Karpas-422 (cell line): Measurements from ENCODE around the gene PSKH1. TPM values are rescaled to one million over a fixed set of nuclear protein-coding genes. Genes with fewer than 3 reads are reported as not detected.

Experiments
- DNase-seq: peaks from one replicate; pipeline ENCODE4 v3.0.0-alpha.2; 2015
- H2AFZ ChIP-seq: fragments of 200-600 bp; sonication (generic); 2 replicates; pipeline ENCODE4 v1.6.1; 2014; ENCODE audit warnings: antibody characterized with exemption, low read length, mixed read lengths
- H3K27ac ChIP-seq: fragments of 200-600 bp; sonication (generic); 2 replicates; pipeline ENCODE4 v1.5.1; 2014; ENCODE audit warnings: mild to moderate bottlenecking, low read length, moderate library complexity
- H3K27me3 ChIP-seq: fragments of 200-600 bp; sonication (generic); 2 replicates; pipeline ENCODE4 v1.6.1; 2014; ENCODE audit warnings: low read length, mixed read lengths
- H3K36me3 ChIP-seq: fragments of 200-600 bp; sonication (generic); 2 replicates; pipeline ENCODE4 v1.6.1; 2014; ENCODE audit warnings: low read length, mixed read lengths; ENCODE audit not compliant: insufficient read depth
- H3K4me1 ChIP-seq: fragments of 200-600 bp; sonication (generic); 2 replicates; pipeline ENCODE4 v1.6.1; 2014; ENCODE audit warnings: mild to moderate bottlenecking, low read length, mixed read lengths
- H3K4me2 ChIP-seq: fragments of 200-600 bp; sonication (generic); 2 replicates; pipeline ENCODE4 v1.6.1; 2014; ENCODE audit warnings: low read length, low read depth, mild to moderate bottlenecking; ENCODE audit not compliant: poor library complexity, severe bottlenecking
- H3K4me3 ChIP-seq: fragments of 200-600 bp; sonication (generic); 2 replicates; pipeline ENCODE4 v1.5.1; 2014; ENCODE audit warnings: mild to moderate bottlenecking, antibody characterized with exemption, low read length, mixed read lengths
- H3K79me2 ChIP-seq: fragments of 200-600 bp; sonication (generic); 2 replicates; pipeline ENCODE4 v1.6.1; 2014; ENCODE audit warnings: mild to moderate bottlenecking, low read length, mixed read lengths
- H3K9ac ChIP-seq: fragments of 200-600 bp; sonication (generic); 2 replicates; pipeline ENCODE4 v1.6.0; 2014; ENCODE audit warnings: low read length
- H3K9me2 ChIP-seq: fragments of 200-600 bp; sonication (generic), shearing (Covaris generic); replicated peaks from 2 replicates; pipeline ENCODE4 v1.6.0; 2014; ENCODE audit warnings: mild to moderate bottlenecking, low read length, moderate library complexity; ENCODE audit not compliant: insufficient read depth
- H3K9me3 ChIP-seq: fragments of 300-700, 200-600 bp; sonication (generic); 2 replicates; pipeline ENCODE4 v1.6.1; 2014; ENCODE audit warnings: low read length, mixed read lengths
- H4K20me1 ChIP-seq: fragments of 200-600 bp; sonication (generic); 2 replicates; pipeline ENCODE4 v1.6.1; 2014; ENCODE audit warnings: mild to moderate bottlenecking, antibody characterized with exemption, low read length, low read depth; ENCODE audit not compliant: insufficient read depth
- total RNA-seq: library from RNA; depleted of rRNA; stranded (reverse); fragments of >200 nt; shearing (Covaris generic); gene quantifications from 2 replicates; pipeline ENCODE4 v1.2.3, GENCODE V29; 2014; ENCODE audit warnings: low replicate concordance

Gene PSKH1
- total RNA-seq, 1 experiment from 2014 or later, result 7.2 TPM

DNA sequence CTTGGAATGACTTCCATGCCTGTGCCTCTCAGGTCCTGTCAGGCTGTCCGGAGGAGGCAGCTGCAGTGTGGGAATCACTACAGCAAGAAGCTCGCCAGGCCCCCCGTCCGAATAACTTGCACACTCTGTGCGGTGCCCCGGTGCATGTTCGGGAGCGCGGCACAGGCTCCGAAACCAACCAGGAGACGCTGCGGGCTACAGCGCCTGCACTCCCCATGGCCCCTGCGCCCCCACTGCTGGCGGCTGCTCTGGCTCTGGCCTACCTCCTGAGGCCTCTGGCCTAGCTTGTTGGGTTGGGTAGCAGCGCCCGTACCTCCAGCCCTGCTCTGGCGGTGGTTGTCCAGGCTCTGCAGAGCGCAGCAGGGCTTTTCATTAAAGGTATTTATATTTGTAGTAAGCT, 7.1 kb upstream of the PSKH1 start:
- no peak for DNase-seq
- Histone ChIP-seq H3K36me3 (peaks cover 5% of the 10 kb centered on the region; the same call in 1 of the 2 replicates), H3K4me3 (no peak overlapping the region)

DNA sequence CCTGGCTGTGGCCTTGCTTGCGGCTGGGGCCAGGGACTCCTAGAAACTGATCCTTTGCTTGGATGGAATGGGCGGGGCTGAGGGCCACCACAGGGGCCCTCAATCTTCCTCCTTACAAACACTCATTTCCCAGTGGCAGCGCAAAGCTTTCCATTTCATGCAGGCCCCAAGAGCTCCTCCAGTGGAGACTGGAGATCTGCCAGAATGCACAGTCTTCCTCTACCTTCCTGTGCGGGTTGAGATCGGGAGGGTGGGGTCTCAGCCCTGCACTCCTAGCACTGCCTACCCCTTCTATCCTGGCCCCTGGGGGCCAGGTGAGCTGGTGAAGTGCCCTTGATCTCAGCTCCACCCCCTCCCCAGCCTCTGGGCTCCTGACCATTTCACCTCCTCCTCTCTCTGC, 6.7 kb upstream of the PSKH1 start:
- no peak overlapping the region for H3K4me3 ChIP-seq
- no peaks in the 10 kb centered on the region for H3K9me2 ChIP-seq
- no peaks in the 10 kb centered on the region for H3K79me2 ChIP-seq
- no peaks in the 10 kb centered on the region for H3K9me3 ChIP-seq
- DNase-seq, result no peak
- H3K4me1 ChIP-seq, result no peaks in the 10 kb centered on the region
- peaks cover 2% of the 10 kb centered on the region; the same call in 1 of the 2 replicates for H3K36me3 ChIP-seq
- no peak overlapping the region for H3K4me2 ChIP-seq
- no peak overlapping the region for H2AFZ ChIP-seq
- no peak overlapping the region for H3K27ac ChIP-seq
- H3K9ac ChIP-seq, result no peak overlapping the region
- H4K20me1 ChIP-seq, result 0 out of 2 replicates have a peak, but pooled peaks cover 4% of the 10 kb centered on the region
- H3K27me3 ChIP-seq, result no peaks in the 10 kb centered on the region

More for the DNA sequence above, 7.1 kb upstream of the PSKH1 start:
- Histone ChIP-seq H3K4me2 (no peak overlapping the region), H3K9ac (no peak overlapping the region), H3K79me2 (no peaks in the 10 kb centered on the region), H3K9me3 (no peaks in the 10 kb centered on the region), H3K27ac (no peak overlapping the region), H3K9me2 (no peaks in the 10 kb centered on the region), H2AFZ (no peak overlapping the region), H3K27me3 (no peaks in the 10 kb centered on the region), H4K20me1 (0 out of 2 replicates have a peak, but pooled peaks cover 4% of the 10 kb centered on the region), H3K4me1 (no peaks in the 10 kb centered on the region)

DNA sequence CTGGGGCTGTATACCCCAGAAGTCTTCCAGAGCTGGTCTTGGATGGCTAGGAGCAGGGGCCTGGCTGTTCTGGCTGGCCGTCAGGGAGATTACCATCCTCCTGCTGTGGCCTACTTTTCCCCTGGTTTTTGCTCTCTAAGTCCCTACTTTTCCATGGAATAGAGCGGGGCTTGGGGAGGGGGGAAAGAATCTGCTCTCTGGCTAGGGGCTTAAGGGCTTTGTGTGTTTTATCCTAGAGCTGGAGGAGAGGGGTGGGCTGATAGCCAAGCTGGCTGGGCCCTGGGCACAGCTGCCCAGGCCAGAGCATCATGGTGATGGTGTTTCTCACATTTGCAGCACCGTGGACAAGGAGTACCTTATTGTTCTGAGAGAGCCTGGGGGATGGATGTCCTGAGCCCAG, 4.7 kb upstream of the PSKH1 start:
- H4K20me1 ChIP-seq, result 0 out of 2 replicates have a peak, but pooled peaks cover 1% of the 10 kb centered on the region
- H3K9me2 ChIP-seq, result no peaks in the 10 kb centered on the region
- no peak overlapping the region for H3K4me2 ChIP-seq
- H2AFZ ChIP-seq, result no peak overlapping the region
- H3K9ac ChIP-seq, result no peak overlapping the region
- DNase-seq, result no peak
- H3K9me3 ChIP-seq, result no peaks in the 10 kb centered on the region
- H3K79me2 ChIP-seq, result peaks cover 2% of the 10 kb centered on the region
- H3K27ac ChIP-seq, result no peak overlapping the region
- H3K4me3 ChIP-seq, result no peak overlapping the region
- no peaks in the 10 kb centered on the region; the same call in 1 of the 2 replicates for H3K36me3 ChIP-seq
- H3K4me1 ChIP-seq, result peaks cover 7% of the 10 kb centered on the region
- H3K27me3 ChIP-seq, result no peaks in the 10 kb centered on the region

DNA sequence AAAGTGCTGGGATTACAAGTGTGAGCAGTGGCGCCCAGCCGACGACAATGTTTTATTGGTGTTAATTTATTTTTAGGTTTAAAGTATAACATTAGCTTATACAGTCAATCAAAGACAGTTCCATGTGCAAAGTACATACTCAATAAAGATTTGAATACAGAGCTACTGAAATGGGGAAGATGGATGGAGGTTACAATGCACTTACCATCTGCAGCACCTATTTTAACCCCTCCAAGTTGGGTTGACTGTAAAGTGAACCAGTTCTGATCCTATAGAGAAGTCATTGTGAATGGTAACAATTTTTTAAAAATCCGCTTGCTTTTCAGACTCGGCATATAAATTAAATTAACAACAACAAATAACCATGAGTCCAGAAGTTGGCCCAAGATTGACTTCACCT, 679 bp upstream of the PSKH1 start:
- Histone ChIP-seq H2AFZ (0 out of 2 replicates have a peak overlapping the region, but pooled peaks have one; percentile 1), H3K4me2 (peak overlapping the region; percentile 79), H3K36me3 (no peaks in the 10 kb centered on the region), H3K9me2 (no peaks in the 10 kb centered on the region), H3K9ac (peak overlapping the region; percentile 62), H3K79me2 (peaks cover 42% of the 10 kb centered on the region), H3K27me3 (no peaks in the 10 kb centered on the region), H3K4me1 (peaks cover 17% of the 10 kb centered on the region), H3K27ac (peak overlapping the region; percentile 61), H4K20me1 (no peaks in the 10 kb centered on the region), H3K4me3 (peak overlapping the region; percentile 62), H3K9me3 (no peaks in the 10 kb centered on the region)
- peak; percentile 57 for DNase-seq

DNA sequence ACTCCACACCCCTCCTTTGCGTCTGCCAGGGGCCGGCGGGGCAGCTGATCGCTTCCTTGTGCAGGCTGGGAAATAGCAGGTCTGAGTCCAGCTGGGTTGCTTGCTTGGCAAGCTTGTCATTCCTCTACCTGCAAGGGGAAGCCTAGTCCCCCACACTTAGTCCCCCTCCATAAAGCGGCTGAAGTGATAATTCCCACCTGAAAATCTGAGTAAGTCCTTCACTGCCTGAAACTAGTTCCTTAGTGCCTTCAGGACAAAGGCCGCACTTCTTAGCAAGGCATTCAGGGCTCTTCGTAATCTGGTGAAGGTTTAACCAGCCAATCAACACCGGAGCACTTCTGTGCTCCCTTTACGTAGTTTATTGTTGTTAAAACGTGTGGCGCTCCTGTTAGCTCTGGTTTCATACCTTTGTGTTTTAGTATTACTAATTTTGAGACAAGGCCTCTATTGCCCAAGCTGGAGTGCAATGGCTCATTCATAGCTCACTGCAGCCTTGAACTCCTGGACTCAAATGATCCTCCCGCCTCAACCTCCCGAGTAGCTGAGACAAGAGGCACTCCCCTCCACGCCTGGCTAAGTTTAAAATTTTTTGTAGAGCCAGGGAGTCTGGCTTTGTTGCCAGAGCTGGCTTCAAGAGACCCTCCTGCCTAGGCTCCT, 817 bp downstream of the PSKH1 start:
- DNase-seq, result peak; percentile 62
- Histone ChIP-seq H2AFZ (no peak overlapping the region), H3K79me2 (peaks cover 54% of the 10 kb centered on the region)

DNA sequence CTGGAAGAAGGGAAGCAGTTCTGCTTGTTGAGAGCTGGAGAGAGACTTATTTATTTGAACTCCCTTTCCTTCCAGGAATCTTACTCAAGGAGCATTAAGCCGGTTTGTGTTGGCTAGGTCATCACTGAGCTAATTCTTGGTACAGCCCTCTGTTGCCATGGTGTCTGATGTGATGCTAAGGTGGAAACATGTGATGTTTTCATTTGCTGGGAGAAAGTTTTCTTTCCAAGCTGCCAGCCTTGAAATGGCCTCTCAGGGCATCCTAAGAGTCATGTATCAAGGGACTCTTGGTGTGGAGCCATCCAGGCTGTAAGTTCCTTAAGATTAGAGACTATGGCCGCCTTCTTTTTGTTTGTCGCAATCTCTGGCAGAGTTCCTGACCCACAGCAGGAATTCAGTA, 4.2 kb downstream of the PSKH1 start:
- no peak overlapping the region for H3K9ac ChIP-seq
- no peaks in the 10 kb centered on the region for H3K9me3 ChIP-seq
- no peaks in the 10 kb centered on the region for H4K20me1 ChIP-seq
- no peaks in the 10 kb centered on the region for H3K9me2 ChIP-seq
- no peak overlapping the region for H3K4me3 ChIP-seq
- H3K36me3 ChIP-seq, result no peaks in the 10 kb centered on the region
- no peak overlapping the region for H3K27ac ChIP-seq
- H2AFZ ChIP-seq, result no peak overlapping the region
- no peak overlapping the region for H3K4me2 ChIP-seq
- H3K79me2 ChIP-seq, result peaks cover 73% of the 10 kb centered on the region
- peaks cover 15% of the 10 kb centered on the region for H3K4me1 ChIP-seq
- no peak for DNase-seq
- no peaks in the 10 kb centered on the region for H3K27me3 ChIP-seq

More for the DNA sequence above, 817 bp downstream of the PSKH1 start:
- Histone ChIP-seq H3K36me3 (no peaks in the 10 kb centered on the region), H3K4me2 (peak overlapping the region; percentile 86), H3K9ac (peak overlapping the region; percentile 89), H4K20me1 (no peaks in the 10 kb centered on the region), H3K9me3 (no peaks in the 10 kb centered on the region), H3K4me3 (peak overlapping the region; percentile 93), H3K27ac (peak overlapping the region; percentile 38; the same call in 1 of the 2 replicates), H3K9me2 (no peaks in the 10 kb centered on the region), H3K27me3 (no peaks in the 10 kb centered on the region), H3K4me1 (peaks cover 17% of the 10 kb centered on the region)

DNA sequence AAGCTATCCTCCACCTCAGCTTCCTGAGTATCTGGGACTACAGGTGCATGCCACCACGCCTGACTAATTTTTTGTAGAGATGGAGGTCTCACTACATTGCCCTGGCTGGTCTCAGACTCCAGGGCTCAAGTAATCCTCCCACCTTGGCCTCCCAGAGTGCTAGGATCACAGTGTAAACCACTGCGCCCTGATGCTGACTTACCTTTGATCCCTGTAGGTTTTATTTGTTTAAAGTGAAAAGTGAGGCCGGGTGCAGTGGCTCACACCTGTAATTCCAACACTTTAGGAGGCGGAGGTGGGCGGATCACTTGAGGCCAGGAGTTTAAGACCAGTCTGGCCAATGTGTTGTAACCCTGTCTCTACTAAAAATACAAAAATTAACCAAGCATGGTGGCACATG, 8.7 kb downstream of the PSKH1 start:
- Histone ChIP-seq H3K36me3 (no peaks in the 10 kb centered on the region), H3K4me1 (no peaks in the 10 kb centered on the region), H3K27me3 (no peaks in the 10 kb centered on the region), H2AFZ (no peak overlapping the region), H3K27ac (no peak overlapping the region), H4K20me1 (no peaks in the 10 kb centered on the region), H3K9ac (no peak overlapping the region), H3K4me3 (no peak overlapping the region), H3K9me2 (no peaks in the 10 kb centered on the region), H3K79me2 (peaks cover 37% of the 10 kb centered on the region), H3K9me3 (no peaks in the 10 kb centered on the region), H3K4me2 (no peak overlapping the region)
- no peak for DNase-seq

DNA sequence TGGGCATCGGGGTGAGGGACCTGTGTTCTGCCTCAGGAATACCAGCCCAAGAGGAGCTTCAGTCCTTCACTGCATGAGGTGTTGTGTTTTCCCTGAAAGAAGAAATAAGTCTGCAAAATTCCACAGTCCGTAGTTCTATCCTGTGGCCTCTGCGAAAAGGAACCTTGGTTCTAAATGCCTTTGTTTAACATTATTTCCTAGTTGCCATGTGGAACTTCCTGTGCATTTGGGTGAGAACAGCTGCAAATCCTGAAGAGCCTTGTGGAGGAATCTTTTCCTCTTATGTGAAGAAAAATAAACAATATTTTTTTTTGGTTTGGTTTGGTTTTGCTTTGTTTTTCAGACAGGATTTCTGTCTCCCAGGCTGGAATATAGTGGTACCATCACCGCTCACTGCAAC, 9.8 kb downstream of the PSKH1 start:
- Histone ChIP-seq H3K4me1 (no peaks in the 10 kb centered on the region), H3K9ac (no peak overlapping the region), H3K4me3 (no peak overlapping the region), H3K27me3 (no peaks in the 10 kb centered on the region), H3K27ac (no peak overlapping the region), H3K4me2 (no peak overlapping the region), H3K9me3 (no peaks in the 10 kb centered on the region), H3K9me2 (no peaks in the 10 kb centered on the region), H3K36me3 (no peaks in the 10 kb centered on the region), H2AFZ (no peak overlapping the region), H4K20me1 (no peaks in the 10 kb centered on the region), H3K79me2 (peaks cover 26% of the 10 kb centered on the region)
- no peak for DNase-seq
